ENCODE data around the gene PLA2G2F.

PLA2G2F gene

GRCh38 chr1:20172033-20172590 is 33.0 kb downstream of the PLA2G2F start:
- no peak for DNase-seq (ENCODE audit: low read depth)

- DNase-seq (ENCODE audit: low read depth) = no peak
These were observed 36.0 kb downstream of the PLA2G2F start for GRCh38 chr1:20174937-20175666.

- DNase-seq (ENCODE audit: low read depth) = no peak
These were observed 39.7 kb downstream of the PLA2G2F start for GRCh38 chr1:20178634-20179370.

GRCh38 chr1:20179371-20180128 is 40.4 kb downstream of the PLA2G2F start:
- DNase-seq (ENCODE audit: low read depth) = no peak

GRCh38 chr1:20180129-20180843 is 41.2 kb downstream of the PLA2G2F start:
- no peak for DNase-seq (ENCODE audit: low read depth)

- DNase-seq (ENCODE audit: low read depth) = no peak
These were observed 41.7 kb downstream of the PLA2G2F start for GRCh38 chr1:20180844-20181207.

GRCh38 chr1:20182415-20182814 is 43.3 kb downstream of the PLA2G2F start:
- no peak for DNase-seq (ENCODE audit: low read depth)

- no peak for DNase-seq (ENCODE audit: low read depth)
These were observed 43.9 kb downstream of the PLA2G2F start for GRCh38 chr1:20183035-20183434.

GRCh38 chr1:20183616-20184271 is 44.6 kb downstream of the PLA2G2F start:
- DNase-seq (ENCODE audit: low read depth) = no peak

GRCh38 chr1:20184481-20184900 is 45.4 kb downstream of the PLA2G2F start:
- no peak for DNase-seq (ENCODE audit: low read depth)

GRCh38 chr1:20184997-20185833 is 46.1 kb downstream of the PLA2G2F start:
- no peak for DNase-seq (ENCODE audit: low read depth)

GRCh38 chr1:20185834-20186782 is 47.0 kb downstream of the PLA2G2F start, which contains the start of the genes PLA2G2C and UBXN10:
PLA2G2C (minus strand) TSS chr1:20186518; CDS start chr1:20177363, 9,155 bp downstream.
UBXN10 (plus strand) TSS chr1:20186096; CDS start chr1:20190562, 4,466 bp downstream.
- DNase-seq (ENCODE audit: low read depth) = no peak

- no peak for DNase-seq (ENCODE audit: low read depth)
These were observed 48.1 kb downstream of the PLA2G2F start for GRCh38 chr1:20187103-20187812.

GRCh38 chr1:20187813-20188454 is 48.8 kb downstream of the PLA2G2F start:
- no peak for DNase-seq (ENCODE audit: low read depth)

GRCh38 chr1:20188455-20188817 is 49.3 kb downstream of the PLA2G2F start:
- DNase-seq (ENCODE audit: low read depth) = no peak

GRCh38 chr1:20189664-20190063 is 50.5 kb downstream of the PLA2G2F start:
- no peak for DNase-seq (ENCODE audit: low read depth)

GRCh38 chr1:20190256-20191160 is 51.4 kb downstream of the PLA2G2F start:
- DNase-seq (ENCODE audit: low read depth) = no peak
